OCI-LY7 (cell line): ENCODE results near the gene SPOCK1. TPM values are rescaled to one million over a fixed set of nuclear protein-coding genes. Genes with fewer than 3 reads are reported as not detected.

ENCODE experiments used
- BruUV-seq: library from RNA; stranded (reverse); fragments of 400-500 nt; replicated peaks from 2 replicates; lab custom pipeline; 2021; lab: Mats Ljungman, UMichigan
- CTCF ChIA-PET: fragments of 300-600 bp; sonication (Branson Sonifier 250); formaldehyde crosslinking; loops from one replicate; lab custom pipeline; 2022; ENCODE audit warnings: antibody characterized with exemption; ENCODE audit not compliant: unreplicated experiment; lab: Charles Lee
- POLR2A ChIA-PET: fragments of 300-600 bp; sonication (Branson Sonifier 250); formaldehyde crosslinking; loops from one replicate; lab custom pipeline; 2022; ENCODE audit warnings: antibody characterized with exemption; lab: Charles Lee
- DNase-seq: peaks from one replicate; pipeline ENCODE4 v3.0.0-alpha.2; 2015; ENCODE audit warnings: low spot score
- H2AFZ ChIP-seq: fragments of 200-600 bp; sonication (generic), shearing (Covaris generic); 2 replicates; pipeline ENCODE4 v1.6.1; 2014; ENCODE audit warnings: mild to moderate bottlenecking, antibody characterized with exemption, low read length, moderate library complexity
- H3K27ac ChIP-seq: fragments of 200-600 bp; sonication (generic); 2 replicates; pipeline ENCODE4 v1.5.1; 2014; ENCODE audit warnings: mixed run types, low read depth, mild to moderate bottlenecking, moderate library complexity, low read length, inconsistent platforms; ENCODE audit not compliant: poor library complexity, severe bottlenecking
- H3K36me3 ChIP-seq: fragments of 200-600 bp; sonication (generic); 2 replicates; pipeline ENCODE4 v1.6.1; 2014; ENCODE audit warnings: mild to moderate bottlenecking, antibody characterized with exemption, low read length, moderate library complexity, mixed read lengths; ENCODE audit not compliant: insufficient read depth
- H3K4me1 ChIP-seq: fragments of 200-600 bp; sonication (generic); 2 replicates; pipeline ENCODE4 v1.5.1; 2014; ENCODE audit warnings: mild to moderate bottlenecking, low read length; ENCODE audit not compliant: insufficient read depth, poor library complexity, severe bottlenecking
- H3K4me2 ChIP-seq: fragments of 200-600 bp; sonication (generic); 2 replicates; pipeline ENCODE4 v1.6.1; 2014; ENCODE audit warnings: mild to moderate bottlenecking, low read length
- H3K4me3 ChIP-seq: fragments of 200-600 bp; sonication (generic); 2 replicates; pipeline ENCODE4 v1.5.1; 2014; ENCODE audit warnings: mild to moderate bottlenecking, low read depth, low read length; ENCODE audit not compliant: poor library complexity, severe bottlenecking
- H3K79me2 ChIP-seq: fragments of 200-600 bp; sonication (generic); 2 replicates; pipeline ENCODE4 v1.6.1; 2016; ENCODE audit warnings: low read depth, mild to moderate bottlenecking, low read length, moderate library complexity, mixed read lengths; ENCODE audit not compliant: insufficient read depth
- H3K9me2 ChIP-seq: fragments of 200-600 bp; sonication (generic); 2 replicates; pipeline ENCODE4 v1.6.1; 2016; ENCODE audit warnings: mild to moderate bottlenecking, low read length, mixed read lengths; ENCODE audit not compliant: insufficient read depth
- H3K9me3 ChIP-seq: fragments of 200-600 bp; sonication (generic); 2 replicates; pipeline ENCODE4 v1.6.1; 2014; ENCODE audit warnings: mild to moderate bottlenecking, mixed run types, low read length, mixed read lengths
- H4K20me1 ChIP-seq: fragments of 200-600 bp; sonication (generic); 2 replicates; pipeline ENCODE4 v1.6.1; 2014; ENCODE audit warnings: mild to moderate bottlenecking, antibody characterized with exemption, low read length, moderate library complexity, mixed read lengths; ENCODE audit not compliant: insufficient read depth
- CTCF ChIP-seq: fragments of 200-600 bp; sonication (generic); conservative IDR thresholded peaks from 2 replicates; pipeline ENCODE4 v1.5.1; 2014; ENCODE audit warnings: mild to moderate bottlenecking, antibody characterized with exemption, low read length, moderate library complexity, mixed read lengths
- EZH2phosphoT487 ChIP-seq: fragments of 200-600 bp; sonication (generic); IDR thresholded peaks from 2 replicates; pipeline ENCODE4 v1.6.1; 2018; ENCODE audit warnings: low read depth, borderline replicate concordance, mild to moderate bottlenecking, mixed run types, antibody characterized with exemption, low read length, moderate library complexity, mixed read lengths
- intact Hi-C: fragments of 100-400 bp; cut with micrococcal nuclease; formaldehyde crosslinking; loops from one replicate; pipeline ENCODE4 v1.10.0; 2022; ENCODE audit not compliant: unreplicated experiment
- total RNA-seq, 2 experiments: library from RNA; depleted of rRNA in 1 of 2; stranded (reverse); fragments of >200 nt in 1 of 2; shearing (Covaris generic) in 1 of 2; gene quantifications; 2 replicates each; pipeline ENCODE4 v1.2.3, GENCODE V29; 2014 to 2022

Gene SPOCK1
- total RNA-seq, 2 experiments from 2014 or later = 0.29 to 1.5 TPM

- BruUV-seq = no TSS peak
- ChIA-PET CTCF (no interaction called here), POLR2A (no interaction called here)
- no peak for DNase-seq
- H2AFZ ChIP-seq = no peak overlapping the region
- H3K36me3 ChIP-seq = no peaks in the 10 kb centered on the region
- H3K9me2 ChIP-seq = no peaks in the 10 kb centered on the region
- no peak overlapping the region for H3K4me3 ChIP-seq
- no peaks in the 10 kb centered on the region for H3K9me3 ChIP-seq
- H3K27ac ChIP-seq = no peak overlapping the region
- no peaks in the 10 kb centered on the region for H3K4me1 ChIP-seq
- no peak for TF ChIP-seq EZH2phosphoT487
- TF ChIP-seq CTCF = no peak
- intact Hi-C loops = no loop called here
- no peaks in the 10 kb centered on the region for H3K79me2 ChIP-seq
- no peak overlapping the region for H3K4me2 ChIP-seq
- no peaks in the 10 kb centered on the region for H4K20me1 ChIP-seq
Measured at GRCh38 chr5:137148159-137148558, 351.0 kb downstream of the SPOCK1 start.

- H3K9me3 ChIP-seq = no peaks in the 10 kb centered on the region
- BruUV-seq = no TSS peak
- intact Hi-C loops = no loop called here
- H4K20me1 ChIP-seq = no peaks in the 10 kb centered on the region
- H3K4me1 ChIP-seq = no peaks in the 10 kb centered on the region
- POLR2A ChIA-PET = no interaction called here
- H3K4me3 ChIP-seq = no peak overlapping the region
- CTCF ChIA-PET = no interaction called here
- TF ChIP-seq CTCF (no peak), EZH2phosphoT487 (no peak)
- DNase-seq = no peak
- H3K79me2 ChIP-seq = no peaks in the 10 kb centered on the region
- no peak overlapping the region for H2AFZ ChIP-seq
- H3K4me2 ChIP-seq = no peak overlapping the region
- no peak overlapping the region for H3K27ac ChIP-seq
- H3K36me3 ChIP-seq = no peaks in the 10 kb centered on the region
- no peaks in the 10 kb centered on the region for H3K9me2 ChIP-seq
Measured at GRCh38 chr5:137147346-137147745, 351.8 kb downstream of the SPOCK1 start.

- CTCF ChIA-PET = no interaction called here
- BruUV-seq = no TSS peak
- H3K4me2 ChIP-seq = no peak overlapping the region
- H3K79me2 ChIP-seq = no peaks in the 10 kb centered on the region
- no peak for DNase-seq
- H3K4me3 ChIP-seq = no peak overlapping the region
- no peaks in the 10 kb centered on the region for H3K36me3 ChIP-seq
- H3K27ac ChIP-seq = no peak overlapping the region
- H3K9me2 ChIP-seq = no peaks in the 10 kb centered on the region
- no peaks in the 10 kb centered on the region for H3K4me1 ChIP-seq
- no peak overlapping the region for H2AFZ ChIP-seq
- POLR2A ChIA-PET = interaction anchor here (0.8 kb wide), 1 partner anchor 21 kb away, joined by 3 read pairs; no protein-coding TSS in a partner anchor
- TF ChIP-seq CTCF = no peak
- no peak for TF ChIP-seq EZH2phosphoT487
- H4K20me1 ChIP-seq = no peaks in the 10 kb centered on the region
- H3K9me3 ChIP-seq = no peaks in the 10 kb centered on the region
- intact Hi-C loops = no loop called here
Measured at GRCh38 chr5:137146402-137146890, 352.7 kb downstream of the SPOCK1 start.
